ENCODE results near the gene ITGAX. TPM values are rescaled to one million over a fixed set of nuclear protein-coding genes. Genes with fewer than 3 reads are reported as not detected.
"Not testable (repeated sequence)": the region's sequence is repeated elsewhere in the genome, so short reads cannot be mapped to it uniquely, and the experiment has no call there.

Gene ITGAX
- total RNA-seq, 1 experiment from 2014 or later = 1.9 TPM

- no peak for ATAC-seq
- intact Hi-C loops (cut with micrococcal nuclease) = no loop called here
- no peak overlapping the region for H3K4me3 ChIP-seq (replicated peaks in 1 of 2; ENCODE audit: low read depth in 1 of 2, low read length in 2 of 2)
- no peak overlapping the region for H3K27ac ChIP-seq (ENCODE audit: low read depth, low read length)
- H3K4me1 ChIP-seq (ENCODE audit: control insufficient read depth in 1 of 2, insufficient read depth in 2 of 2, low read length in 2 of 2) = peaks cover 0 to 4% of the 10 kb centered on the region in 2 experiments; a peak in 2 of 4 replicates
- H3K9ac ChIP-seq (ENCODE audit: low read length) = no peak overlapping the region
- ChIA-PET POLR2A (no interaction called here), RAD21 (ENCODE audit: low non-redundant PET in 1 of 2, low total read pairs in 2 of 2, uncharacterized antibody in 2 of 2, unreplicated experiment in 2 of 2) (no interaction called here), CTCF (no interaction called here)
- H3K9me2 ChIP-seq (ENCODE audit: insufficient read depth) = no peaks in the 10 kb centered on the region
- DNase-seq (ENCODE audit: low read depth, low spot score) = no peak
- no peaks in the 10 kb centered on the region for H4K20me1 ChIP-seq (ENCODE audit: insufficient read depth)
- H2AFZ ChIP-seq (ENCODE audit: low read depth, low read length, poor library complexity, severe bottlenecking) = no peak overlapping the region
- H3K9me3 ChIP-seq (ENCODE audit: control insufficient read depth in 1 of 2, insufficient read depth in 1 of 2, low read depth in 1 of 2, low read length in 2 of 2) = no peaks in the 10 kb centered on the region
- no TSS peak for BruUV-seq (replicated peaks)
- no peaks in the 10 kb centered on the region for H3K79me2 ChIP-seq (ENCODE audit: insufficient read depth, low read length)
- H3K4me2 ChIP-seq (ENCODE audit: low read length) = no peak overlapping the region
- no peak for TF ChIP-seq TCF7L2 (IDR thresholded peaks at IDR 0.05; ENCODE audit: borderline replicate concordance, extremely low read depth, insufficient read depth, insufficient read length)
- TF ChIP-seq CEBPB (IDR thresholded peaks at IDR 0.05; ENCODE audit: low read depth) = no peak
- no peak for TF ChIP-seq ATF3 (IDR thresholded peaks at IDR 0.05)
- no peak for TF ChIP-seq YY1 (IDR thresholded peaks at IDR 0.05; ENCODE audit: extremely low read depth, insufficient replicate concordance, low read depth, low read length)
- H3K27me3 ChIP-seq (ENCODE audit: insufficient read depth, low read length) = no peaks in the 10 kb centered on the region
- H3K36me3 ChIP-seq (ENCODE audit: control insufficient read depth in 1 of 2, insufficient read depth in 2 of 2, low read length in 2 of 2) = no peaks in the 10 kb centered on the region
Observed at GRCh38 chr16:31414706-31415105, 59.7 kb downstream of the ITGAX start.

- intact Hi-C loops (cut with micrococcal nuclease) = no loop called here
- no peaks in the 10 kb centered on the region for H3K9me3 ChIP-seq (ENCODE audit: control insufficient read depth in 1 of 2, insufficient read depth in 1 of 2, low read depth in 1 of 2, low read length in 2 of 2)
- RAD21 ChIA-PET (ENCODE audit: low non-redundant PET in 1 of 2, low total read pairs in 2 of 2, uncharacterized antibody in 2 of 2, unreplicated experiment in 2 of 2) = no interaction called here
- no peak overlapping the region for H3K27ac ChIP-seq (ENCODE audit: low read depth, low read length)
- CTCF ChIA-PET = no interaction called here
- H2AFZ ChIP-seq (ENCODE audit: low read depth, low read length, poor library complexity, severe bottlenecking) = no peak overlapping the region
- no peaks in the 10 kb centered on the region for H4K20me1 ChIP-seq (ENCODE audit: insufficient read depth)
- no peak overlapping the region for H3K9ac ChIP-seq (ENCODE audit: low read length)
- no peaks in the 10 kb centered on the region for H3K36me3 ChIP-seq (ENCODE audit: control insufficient read depth in 1 of 2, insufficient read depth in 2 of 2, low read length in 2 of 2)
- no TSS peak for BruUV-seq (replicated peaks)
- no peaks in the 10 kb centered on the region for H3K79me2 ChIP-seq (ENCODE audit: insufficient read depth, low read length)
- H3K4me3 ChIP-seq (replicated peaks in 1 of 2; ENCODE audit: low read depth in 1 of 2, low read length in 2 of 2) = no peak overlapping the region
- DNase-seq (ENCODE audit: low read depth, low spot score) (no peak), ATAC-seq (no peak)
- H3K4me1 ChIP-seq (ENCODE audit: control insufficient read depth in 1 of 2, insufficient read depth in 2 of 2, low read length in 2 of 2) = no peaks in the 10 kb centered on the region
- no peaks in the 10 kb centered on the region for H3K9me2 ChIP-seq (ENCODE audit: insufficient read depth)
- H3K4me2 ChIP-seq (ENCODE audit: low read length) = no peak overlapping the region
- no peak for TF ChIP-seq YY1 (IDR thresholded peaks at IDR 0.05; ENCODE audit: extremely low read depth, insufficient replicate concordance, low read depth, low read length)
- TF ChIP-seq FOSL1 (IDR thresholded peaks at IDR 0.05; ENCODE audit: low read depth) = no peak
- POLR2A ChIA-PET = no interaction called here
- peaks cover 3% of the 10 kb centered on the region; the same call in 1 of the 2 replicates for H3K27me3 ChIP-seq (ENCODE audit: insufficient read depth, low read length)
Observed at GRCh38 chr16:31416371-31416770, 61.4 kb downstream of the ITGAX start.

- H3K27me3 ChIP-seq (ENCODE audit: insufficient read depth, low read length); H3K9me2 ChIP-seq (ENCODE audit: insufficient read depth); intact Hi-C loops (cut with micrococcal nuclease); H3K4me3 ChIP-seq (replicated peaks in 1 of 2; ENCODE audit: low read depth in 1 of 2, low read length in 2 of 2); CTCF ChIA-PET; H4K20me1 ChIP-seq (ENCODE audit: insufficient read depth); H3K27ac ChIP-seq (ENCODE audit: low read depth, low read length); H3K4me1 ChIP-seq (ENCODE audit: control insufficient read depth in 1 of 2, insufficient read depth in 2 of 2, low read length in 2 of 2); RAD21 ChIA-PET (ENCODE audit: low non-redundant PET in 1 of 2, low total read pairs in 2 of 2, uncharacterized antibody in 2 of 2, unreplicated experiment in 2 of 2); DNase-seq (ENCODE audit: low read depth, low spot score); ATAC-seq; H3K36me3 ChIP-seq (ENCODE audit: control insufficient read depth in 1 of 2, insufficient read depth in 2 of 2, low read length in 2 of 2); H3K4me2 ChIP-seq (ENCODE audit: low read length); H3K9ac ChIP-seq (ENCODE audit: low read length); H3K79me2 ChIP-seq (ENCODE audit: insufficient read depth, low read length); BruUV-seq (replicated peaks); H2AFZ ChIP-seq (ENCODE audit: low read depth, low read length, poor library complexity, severe bottlenecking); POLR2A ChIA-PET; H3K9me3 ChIP-seq (ENCODE audit: control insufficient read depth in 1 of 2, insufficient read depth in 1 of 2, low read depth in 1 of 2, low read length in 2 of 2): not testable (repeated sequence)
Observed at GRCh38 chr16:31417036-31417435, 62.1 kb downstream of the ITGAX start.
